HFFc6 (cell line): ENCODE results near the gene CTNNB1. TPM values are rescaled to one million over a fixed set of nuclear protein-coding genes. Genes with fewer than 3 reads are reported as not detected.

ENCODE experiments used
- DNase-seq: peaks from one replicate; pipeline ENCODE4 v3.0.0-alpha.2; 2018
- H3K27ac Mint-ChIP-seq: 2 replicates; pipeline ENCODE4 v1.8.0; 2020; ENCODE audit warnings: mild to moderate bottlenecking, mixed read lengths
- H3K27me3 Mint-ChIP-seq: 2 replicates; pipeline ENCODE4 v1.8.0; 2021; ENCODE audit warnings: mild to moderate bottlenecking, moderate library complexity, mixed read lengths; ENCODE audit not compliant: insufficient read depth
- H3K36me3 Mint-ChIP-seq: 2 replicates; pipeline ENCODE4 v1.8.0; 2021; ENCODE audit warnings: low read depth, mixed read lengths
- H3K4me1 Mint-ChIP-seq: 2 replicates; pipeline ENCODE4 v1.8.0; 2020; ENCODE audit warnings: low read depth, mixed read lengths
- H3K4me3 Mint-ChIP-seq: 2 replicates; pipeline ENCODE4 v1.8.0; 2020; ENCODE audit warnings: mild to moderate bottlenecking, moderate library complexity, mixed read lengths
- H3K9me3 Mint-ChIP-seq: 2 replicates; pipeline ENCODE4 v1.8.0; 2020; ENCODE audit warnings: mild to moderate bottlenecking, mixed read lengths
- total RNA-seq, 6 experiments: library from RNA; stranded (reverse); fragmentation: NEBNext Ultra II Directional; extraction: Animal tissue kit (Norgen Biotek cat#: 25700); gene quantifications; 2 replicates in 1 of 6; 3 replicates in 5 of 6; pipeline ENCODE4 v1.2.3, GENCODE V29; 2021
- TF ChIP-seq, protein P1 (sequence below): fragments of 200-600 bp; sonication (generic); IDR thresholded peaks from 2 replicates; pipeline ENCODE4 v1.5.0; 2021; ENCODE audit warnings: antibody characterized with exemption, mild to moderate bottlenecking

Gene CTNNB1
- total RNA-seq, 6 experiments from 2014 or later: 299 to 330 (median 312) TPM

DNA sequence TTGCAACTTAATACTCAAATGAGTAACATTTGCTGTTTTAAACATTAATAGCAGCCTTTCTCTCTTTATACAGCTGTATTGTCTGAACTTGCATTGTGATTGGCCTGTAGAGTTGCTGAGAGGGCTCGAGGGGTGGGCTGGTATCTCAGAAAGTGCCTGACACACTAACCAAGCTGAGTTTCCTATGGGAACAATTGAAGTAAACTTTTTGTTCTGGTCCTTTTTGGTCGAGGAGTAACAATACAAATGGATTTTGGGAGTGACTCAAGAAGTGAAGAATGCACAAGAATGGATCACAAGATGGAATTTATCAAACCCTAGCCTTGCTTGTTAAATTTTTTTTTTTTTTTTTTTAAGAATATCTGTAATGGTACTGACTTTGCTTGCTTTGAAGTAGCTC lies 40.3 kb downstream of the CTNNB1 start:
- H3K27me3 Mint-ChIP-seq: peaks cover 4% of the 10 kb centered on the region; the same call in 1 of the 2 replicates
- H3K4me3 Mint-ChIP-seq: no peak overlapping the region
- no peaks in the 10 kb centered on the region for H3K9me3 Mint-ChIP-seq
- H3K36me3 Mint-ChIP-seq: peaks cover 67% of the 10 kb centered on the region
- DNase-seq: no peak
- TF ChIP-seq, protein P1, sequence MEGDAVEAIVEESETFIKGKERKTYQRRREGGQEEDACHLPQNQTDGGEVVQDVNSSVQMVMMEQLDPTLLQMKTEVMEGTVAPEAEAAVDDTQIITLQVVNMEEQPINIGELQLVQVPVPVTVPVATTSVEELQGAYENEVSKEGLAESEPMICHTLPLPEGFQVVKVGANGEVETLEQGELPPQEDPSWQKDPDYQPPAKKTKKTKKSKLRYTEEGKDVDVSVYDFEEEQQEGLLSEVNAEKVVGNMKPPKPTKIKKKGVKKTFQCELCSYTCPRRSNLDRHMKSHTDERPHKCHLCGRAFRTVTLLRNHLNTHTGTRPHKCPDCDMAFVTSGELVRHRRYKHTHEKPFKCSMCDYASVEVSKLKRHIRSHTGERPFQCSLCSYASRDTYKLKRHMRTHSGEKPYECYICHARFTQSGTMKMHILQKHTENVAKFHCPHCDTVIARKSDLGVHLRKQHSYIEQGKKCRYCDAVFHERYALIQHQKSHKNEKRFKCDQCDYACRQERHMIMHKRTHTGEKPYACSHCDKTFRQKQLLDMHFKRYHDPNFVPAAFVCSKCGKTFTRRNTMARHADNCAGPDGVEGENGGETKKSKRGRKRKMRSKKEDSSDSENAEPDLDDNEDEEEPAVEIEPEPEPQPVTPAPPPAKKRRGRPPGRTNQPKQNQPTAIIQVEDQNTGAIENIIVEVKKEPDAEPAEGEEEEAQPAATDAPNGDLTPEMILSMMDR: no peak
- no peak overlapping the region for H3K27ac Mint-ChIP-seq
- peaks cover 11% of the 10 kb centered on the region for H3K4me1 Mint-ChIP-seq

DNA sequence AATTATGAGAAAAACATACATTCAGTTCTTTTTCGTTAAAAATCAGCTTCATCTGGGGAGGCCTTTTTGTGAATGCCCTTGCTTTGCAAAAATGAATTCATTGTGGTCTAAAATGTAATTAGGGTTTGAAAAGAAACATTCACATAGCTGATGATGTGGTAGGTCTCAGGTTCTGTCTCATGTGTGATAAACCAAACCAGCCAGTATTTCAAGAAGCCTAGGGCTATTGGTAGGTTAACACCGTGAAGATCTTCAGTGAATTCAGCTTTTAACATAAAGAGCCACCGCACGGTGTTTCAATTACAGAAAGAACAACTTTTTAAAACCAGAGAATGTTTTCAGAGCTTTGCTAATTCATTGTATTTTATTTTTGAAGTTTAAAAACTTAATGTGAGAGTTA lies 41.9 kb downstream of the CTNNB1 start:
- Mint-ChIP-seq H3K4me3 (no peak overlapping the region), H3K9me3 (no peaks in the 10 kb centered on the region), H3K4me1 (peaks cover 11% of the 10 kb centered on the region), H3K27me3 (peaks cover 4% of the 10 kb centered on the region; the same call in 1 of the 2 replicates), H3K36me3 (peaks cover 57% of the 10 kb centered on the region), H3K27ac (no peak overlapping the region; the same call in 1 of the 2 replicates)
- TF ChIP-seq, protein P1: no peak
- no peak for DNase-seq

DNA sequence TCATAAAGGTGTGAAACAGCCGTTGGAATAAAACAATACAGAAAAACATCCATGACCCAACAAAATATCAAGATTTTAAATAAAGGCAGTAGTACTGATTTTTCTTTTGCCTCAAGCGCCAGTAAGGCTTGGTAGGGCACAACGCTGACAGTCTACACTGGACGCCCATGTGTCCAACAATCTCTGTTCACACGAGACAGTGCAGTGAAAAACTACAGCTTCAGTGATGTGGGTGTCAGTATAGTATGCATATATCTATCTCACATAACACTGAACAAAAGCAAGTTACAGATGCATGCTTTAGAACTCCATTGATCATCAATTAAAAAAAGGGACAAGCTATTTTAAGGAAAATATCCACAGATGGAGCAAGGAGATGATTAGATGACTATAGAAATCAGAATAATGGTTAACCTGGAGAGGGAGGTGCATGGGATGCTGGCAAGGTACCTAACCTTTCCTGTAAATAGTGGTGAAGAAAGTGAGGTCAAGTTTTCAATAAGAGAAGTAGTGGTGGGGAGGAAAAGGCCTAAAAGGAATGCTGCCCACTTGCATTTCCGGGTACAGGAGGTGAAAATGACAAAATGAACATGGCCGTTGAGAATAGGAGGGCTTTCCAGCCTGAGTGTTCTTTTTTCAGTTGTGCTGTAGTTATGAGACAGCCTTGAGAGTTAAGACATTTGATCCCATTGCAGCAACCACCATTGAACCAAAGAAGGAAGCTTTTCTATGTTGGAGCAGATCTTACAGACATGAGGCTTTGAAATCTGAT lies 42.7 kb downstream of the CTNNB1 start:
- Mint-ChIP-seq H3K4me1 (peaks cover 11% of the 10 kb centered on the region), H3K36me3 (peaks cover 51% of the 10 kb centered on the region), H3K4me3 (no peak overlapping the region), H3K27me3 (peaks cover 4% of the 10 kb centered on the region; the same call in 1 of the 2 replicates), H3K27ac (0 out of 2 replicates have a peak overlapping the region, but pooled peaks have one; percentile 22), H3K9me3 (no peaks in the 10 kb centered on the region)
- DNase-seq: no peak
- TF ChIP-seq, protein P1: no peak

DNA sequence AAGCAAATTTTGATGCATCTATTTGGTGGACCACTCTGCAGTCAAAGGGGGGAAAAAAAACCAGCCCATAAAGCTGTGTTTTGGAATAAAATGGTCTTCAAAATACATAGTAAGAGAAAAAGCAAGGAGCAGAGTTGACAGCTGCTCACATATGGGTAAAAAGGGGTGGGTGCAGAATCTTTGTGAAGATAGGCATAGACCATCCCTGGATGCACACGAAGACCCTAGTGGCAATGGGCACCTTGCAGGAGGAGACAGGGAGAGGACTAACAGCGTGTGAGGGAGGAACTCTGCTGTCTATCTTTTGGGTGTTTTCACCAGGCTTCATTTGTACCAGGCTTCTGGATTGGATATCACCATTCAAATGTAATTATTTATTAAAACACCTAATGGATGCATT lies 43.9 kb downstream of the CTNNB1 start:
- TF ChIP-seq, protein P1: no peak

DNA sequence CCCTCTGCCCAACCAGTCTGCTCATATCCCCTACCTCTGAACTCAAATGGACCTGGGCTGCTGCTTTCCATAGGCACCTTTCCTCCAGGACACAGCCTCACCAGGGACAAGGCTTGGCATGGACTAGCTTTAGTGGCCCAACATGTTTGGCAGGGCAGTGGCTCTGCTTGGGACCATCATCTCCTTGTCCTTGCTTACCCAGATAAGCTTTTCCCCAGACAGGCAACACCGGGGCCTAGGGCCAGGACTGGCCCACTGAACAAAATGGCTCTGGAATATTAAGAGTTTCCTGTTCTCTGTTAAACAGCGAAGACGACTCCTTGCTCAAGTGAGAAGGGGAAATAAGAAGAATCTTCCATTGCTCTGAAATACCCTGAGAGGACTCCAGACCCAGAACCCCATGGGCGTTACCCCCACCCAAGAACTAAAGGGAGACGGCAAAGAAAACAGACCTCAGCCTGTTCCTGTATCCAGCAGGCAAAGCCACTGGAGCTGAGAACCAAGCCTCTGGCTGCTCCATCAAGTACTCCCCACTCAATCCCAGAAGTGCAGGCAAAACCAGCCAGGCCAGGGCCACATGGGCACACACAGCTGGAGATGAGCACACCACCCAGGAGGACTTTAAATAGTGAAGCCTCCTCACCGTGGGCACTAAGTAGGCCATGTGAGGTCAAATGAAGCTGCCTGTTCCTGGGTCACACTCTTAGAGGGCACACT lies 45.5 kb downstream of the CTNNB1 start:
- TF ChIP-seq, protein P1: no peak
- H3K4me1 Mint-ChIP-seq: peaks cover under 1% of the 10 kb centered on the region; the same call in 1 of the 2 replicates
- H3K27me3 Mint-ChIP-seq: peaks cover 5% of the 10 kb centered on the region
- peaks cover 24% of the 10 kb centered on the region; the same call in 1 of the 2 replicates for H3K36me3 Mint-ChIP-seq
- H3K27ac Mint-ChIP-seq: no peak overlapping the region
- no peak for DNase-seq
- no peaks in the 10 kb centered on the region for H3K9me3 Mint-ChIP-seq
- no peak overlapping the region for H3K4me3 Mint-ChIP-seq

More for the DNA sequence above, 43.9 kb downstream of the CTNNB1 start:
- Mint-ChIP-seq H3K27me3 (peaks cover 4% of the 10 kb centered on the region; the same call in 1 of the 2 replicates), H3K4me1 (peaks cover 11% of the 10 kb centered on the region), H3K4me3 (no peak overlapping the region), H3K9me3 (no peaks in the 10 kb centered on the region), H3K27ac (no peak overlapping the region), H3K36me3 (peaks cover 39% of the 10 kb centered on the region)
- no peak for DNase-seq
